GM19372 (cell line): ENCODE measurements around the gene ANKS1A.
A peak's percentile ranks its signal among the peaks of the same experiment; 100 is the strongest.
"Not testable (repeated sequence)": the region's sequence is repeated elsewhere in the genome, so short reads cannot be mapped to it uniquely, and the experiment has no call there.

Experiments
- ATAC-seq: cut with Tn5 transposase; IDR thresholded peaks from one replicate; pipeline ENCODE4 v1.9.1; 2021; ENCODE audit warnings: mild to moderate bottlenecking, low read depth, moderate library complexity; ENCODE audit not compliant: unreplicated experiment

Gene ANKS1A

GRCh38 chr6:34877869-34878485, 11.1 kb upstream of the ANKS1A start:
- no peak for ATAC-seq

GRCh38 chr6:34884073-34884472, 5.0 kb upstream of the ANKS1A start:
- not testable (repeated sequence) for ATAC-seq

GRCh38 chr6:34884996-34885395, 4.1 kb upstream of the ANKS1A start:
- ATAC-seq: no peak

- not testable (repeated sequence) for ATAC-seq
Observed at GRCh38 chr6:34885837-34886236, 3.2 kb upstream of the ANKS1A start.

- ATAC-seq: peak; percentile 70
Observed at GRCh38 chr6:34887753-34888513, 1.1 kb upstream of the ANKS1A start, which contains the start of gene TAF11. Gene TAF11, minus strand, starts transcription at chr6:34888042. Its CDS starts 85 bp downstream, at chr6:34887957.

GRCh38 chr6:34888514-34888856, 570 bp upstream of the ANKS1A start:
- no peak for ATAC-seq

- ATAC-seq: no peak
Observed at GRCh38 chr6:34890533-34890925, 1.5 kb downstream of the ANKS1A start.

GRCh38 chr6:34891296-34891695, 2.2 kb downstream of the ANKS1A start:
- no peak for ATAC-seq

GRCh38 chr6:34894693-34895092, 5.6 kb downstream of the ANKS1A start:
- ATAC-seq: no peak

- no peak for ATAC-seq
Observed at GRCh38 chr6:34897130-34897529, 8.1 kb downstream of the ANKS1A start.

GRCh38 chr6:34897716-34898115, 8.7 kb downstream of the ANKS1A start:
- ATAC-seq: no peak

GRCh38 chr6:34899748-34900147, 10.7 kb downstream of the ANKS1A start:
- not testable (repeated sequence) for ATAC-seq

GRCh38 chr6:34900321-34901031, 11.4 kb downstream of the ANKS1A start:
- ATAC-seq: no peak

- no peak for ATAC-seq
Observed at GRCh38 chr6:34901930-34902329, 12.9 kb downstream of the ANKS1A start.

- no peak for ATAC-seq
Observed at GRCh38 chr6:34904990-34905613, 16.0 kb downstream of the ANKS1A start.

GRCh38 chr6:34906826-34907225, 17.8 kb downstream of the ANKS1A start:
- ATAC-seq: no peak

- ATAC-seq: no peak
Observed at GRCh38 chr6:34908194-34908593, 19.1 kb downstream of the ANKS1A start.

GRCh38 chr6:34909320-34909883, 20.3 kb downstream of the ANKS1A start:
- ATAC-seq: no peak

- ATAC-seq: no peak
Observed at GRCh38 chr6:34911822-34912221, 22.8 kb downstream of the ANKS1A start.

- no peak for ATAC-seq
Observed at GRCh38 chr6:34912715-34913464, 23.8 kb downstream of the ANKS1A start.
